HEK293 (cell line): ENCODE data around the gene GAL3ST3.

Experiments used
- CTCF ChIA-PET: fragments of 350-600 bp; formaldehyde crosslinking; extraction: SDS; loops from one replicate; lab custom pipeline; 2021; ENCODE audit warnings: antibody characterized with exemption; lab: Yijun Ruan, JAX
- POLR2A ChIA-PET: fragments of 300-600 bp; formaldehyde crosslinking; extraction: SDS; loops from one replicate; lab custom pipeline; 2020; ENCODE audit warnings: antibody characterized with exemption, inconsistent platforms; lab: Yijun Ruan, JAX
- H3K27ac ChIP-seq: fragments of 200-500 bp; sonication (Bioruptor generic); 2 replicates; pipeline ENCODE4 v1.5.1; 2014; ENCODE audit warnings: low read depth, low read length, control low read depth, inconsistent platforms; ENCODE audit errors: extremely low read depth
- H3K36me3 ChIP-seq, 2 experiments: fragments of 200-500 bp in 1 of 2; sonication (Bioruptor generic) in 1 of 2; 1 replicate in 1 of 2; 2 replicates in 1 of 2; pipeline ENCODE4 v1.5.1; 2014 to 2017; ENCODE audit warnings: inconsistent platforms in 2 of 2, low read length in 2 of 2; ENCODE audit not compliant: control insufficient read depth in 2 of 2, insufficient read depth in 1 of 2
- H3K4me1 ChIP-seq: fragments of 200-500 bp; sonication (Bioruptor generic); 2 replicates; pipeline ENCODE4 v1.5.1; 2014; ENCODE audit warnings: mild to moderate bottlenecking, low read length, inconsistent platforms; ENCODE audit not compliant: control insufficient read depth, insufficient read depth
- H3K4me3 ChIP-seq: 2 replicates; pipeline ENCODE4 v1.5.1; 2011; ENCODE audit warnings: low read depth, mild to moderate bottlenecking, control low read depth, low read length, moderate library complexity
- H3K9me3 ChIP-seq: fragments of 200-500 bp; sonication (Bioruptor generic); 2 replicates; pipeline ENCODE4 v1.5.1; 2014; ENCODE audit warnings: low read depth, low read length, inconsistent platforms; ENCODE audit not compliant: control insufficient read depth, insufficient read depth
- ATF2 ChIP-seq: fragments of 450-650 bp; formaldehyde crosslinking; IDR thresholded peaks from 2 replicates; pipeline ENCODE4 v1.5.1; 2016; ENCODE audit warnings: missing biosample characterization, missing genetic modification characterization, low read depth
- BCL11B ChIP-seq: fragments of 450-650 bp; formaldehyde crosslinking; IDR thresholded peaks from 2 replicates; pipeline ENCODE4 v1.5.1; 2016; ENCODE audit warnings: low read depth, missing biosample characterization, missing genetic modification characterization
- CTCF ChIP-seq: fragments of 450-650 bp; formaldehyde crosslinking; IDR thresholded peaks from 2 replicates; pipeline ENCODE4 v1.5.1; 2016; ENCODE audit warnings: missing biosample characterization, missing genetic modification characterization
- EGR2 ChIP-seq: fragments of 450-650 bp; formaldehyde crosslinking; IDR thresholded peaks from 2 replicates; pipeline ENCODE4 v1.5.1; 2016; ENCODE audit warnings: low read depth, missing biosample characterization, missing genetic modification characterization
- KLF17 ChIP-seq: fragments of 450-650 bp; formaldehyde crosslinking; IDR thresholded peaks from 2 replicates; pipeline ENCODE4 v1.5.1; 2016; ENCODE audit warnings: missing biosample characterization, missing genetic modification characterization
- KLF8 ChIP-seq: fragments of 450-650 bp; formaldehyde crosslinking; IDR thresholded peaks from 2 replicates; pipeline ENCODE4 v1.5.1; 2016; ENCODE audit warnings: missing biosample characterization, missing genetic modification characterization
- ZBTB17 ChIP-seq: fragments of 450-650 bp; formaldehyde crosslinking; IDR thresholded peaks from 2 replicates; pipeline ENCODE4 v1.5.1; 2016; ENCODE audit warnings: missing biosample characterization, missing genetic modification characterization
- ZBTB8A ChIP-seq: fragments of 450-650 bp; formaldehyde crosslinking; IDR thresholded peaks from 2 replicates; pipeline ENCODE4 v1.5.1; 2016; ENCODE audit warnings: missing biosample characterization, missing genetic modification characterization
- ZFHX2 ChIP-seq: fragments of 450-650 bp; formaldehyde crosslinking; conservative IDR thresholded peaks from 2 replicates; pipeline ENCODE4 v1.5.1; 2016; ENCODE audit warnings: missing biosample characterization, missing genetic modification characterization
- ZNF133 ChIP-seq: fragments of 450-650 bp; formaldehyde crosslinking; IDR thresholded peaks from 2 replicates; pipeline ENCODE4 v1.5.1; 2016; ENCODE audit warnings: missing biosample characterization, missing genetic modification characterization
- ZNF239 ChIP-seq: fragments of 450-650 bp; formaldehyde crosslinking; IDR thresholded peaks from 2 replicates; pipeline ENCODE4 v1.5.1; 2016; ENCODE audit warnings: missing biosample characterization, missing genetic modification characterization
- ZNF26 ChIP-seq: fragments of 450-650 bp; formaldehyde crosslinking; IDR thresholded peaks from 2 replicates; pipeline ENCODE4 v1.5.1; 2016; ENCODE audit warnings: missing biosample characterization, missing genetic modification characterization
- ZNF404 ChIP-seq: fragments of 450-650 bp; formaldehyde crosslinking; IDR thresholded peaks from 2 replicates; pipeline ENCODE4 v1.5.1; 2017; ENCODE audit warnings: missing biosample characterization, missing genetic modification characterization
- ZNF521 ChIP-seq: fragments of 450-650 bp; formaldehyde crosslinking; IDR thresholded peaks from 2 replicates; pipeline ENCODE4 v1.5.1; 2017; ENCODE audit warnings: missing biosample characterization, mild to moderate bottlenecking, missing genetic modification characterization
- ZNF626 ChIP-seq: fragments of 450-650 bp; sonication (Bioruptor Pico); formaldehyde crosslinking; IDR thresholded peaks from 2 replicates; pipeline ENCODE4 v1.5.1; 2018; ENCODE audit warnings: missing biosample characterization, missing genetic modification characterization, inconsistent platforms
- ZNF792 ChIP-seq: fragments of 450-650 bp; formaldehyde crosslinking; IDR thresholded peaks from 2 replicates; pipeline ENCODE4 v1.5.1; 2016; ENCODE audit warnings: missing biosample characterization, missing genetic modification characterization
- ZSCAN23 ChIP-seq: fragments of 450-650 bp; formaldehyde crosslinking; IDR thresholded peaks from 2 replicates; pipeline ENCODE4 v1.5.1; 2016; ENCODE audit warnings: missing biosample characterization, missing genetic modification characterization

Gene GAL3ST3

DNA sequence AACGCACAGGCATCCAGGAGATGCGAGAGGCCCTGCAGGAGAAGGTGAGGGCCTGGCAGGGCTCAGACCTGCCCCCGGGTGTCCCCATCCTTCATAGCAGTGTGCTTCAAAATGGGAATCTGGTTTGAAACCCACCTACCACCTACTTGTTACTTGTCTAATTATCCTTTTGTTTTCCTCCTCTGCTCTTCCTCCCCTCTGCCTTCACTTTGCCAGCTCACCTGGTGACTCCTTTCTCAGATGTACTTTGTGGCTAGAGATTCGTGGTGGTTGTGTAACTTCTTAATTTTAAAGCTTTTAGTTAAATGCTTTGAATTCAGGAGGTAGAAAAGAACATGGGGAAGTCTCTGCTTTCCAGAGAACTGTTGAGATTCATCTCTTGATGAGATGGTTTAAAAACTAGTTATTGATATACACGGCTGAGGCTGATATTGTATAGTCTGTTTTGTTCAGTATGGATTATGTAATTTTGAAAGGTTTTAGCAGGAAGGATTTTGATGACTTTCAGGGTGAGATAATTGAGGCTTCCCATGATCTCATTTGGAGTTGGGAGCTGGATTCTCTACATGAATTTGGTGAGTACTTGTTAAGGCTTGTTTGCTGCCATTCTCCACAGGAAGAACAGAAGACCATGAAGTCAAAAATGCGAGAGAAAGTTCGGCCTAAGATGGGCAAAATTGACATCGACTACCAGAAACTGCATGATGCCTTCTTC is 11.2 kb upstream of the GAL3ST3 start (continued):
- TF ChIP-seq ZNF26 (tag by site-specific recombination) (no peak), BCL11B (tag by site-specific recombination) (no peak), ZNF239 (no peak), KLF8 (tag by site-specific recombination) (no peak), ATF2 (no peak), ZNF133 (tag by site-specific recombination) (no peak), ZNF521 (tag by site-specific recombination) (no peak), ZNF404 (no peak), ZBTB17 (no peak), ZBTB8A (tag by site-specific recombination) (no peak), CTCF (no peak)

- TF ChIP-seq ZSCAN23 (tag by site-specific recombination) (no peak), EGR2 (peak; percentile 33; the same call in 1 of the 2 replicates), KLF17 (no peak)
- Histone ChIP-seq H3K36me3 (peaks cover 42 to 86% of the 10 kb centered on the region in 2 experiments), H3K4me1 (no peaks in the 10 kb centered on the region; the same call in 1 of the 2 replicates), H3K4me3 (no peak overlapping the region), H3K9me3 (no peaks in the 10 kb centered on the region), H3K27ac (no peak overlapping the region)
- CTCF ChIA-PET, result interaction anchor here (1.2 to 2.3 kb wide), 3 partner anchors 9 to 12 kb away, joined by 4 to 20 read pairs (median 15); no protein-coding TSS in a partner anchor
- POLR2A ChIA-PET, result interaction anchor here (0.6 to 0.9 kb wide), 3 partner anchors 14 to 435 kb away, joined by 3 to 7 read pairs (median 3); no protein-coding TSS in a partner anchor
Observed at GRCh38 chr11:66056501-66056900, 7.5 kb upstream of the GAL3ST3 start.

- TF ChIP-seq ZFHX2 (peak; percentile 53; the same call in 1 of the 2 replicates), ZNF792 (no peak), ZNF626 (tag by site-specific recombination) (no peak)
- CTCF ChIA-PET, result interaction anchor here (0.5 to 2.3 kb wide), 3 partner anchors 10 to 70 kb away, joined by 3 to 20 read pairs (median 15); no protein-coding TSS in a partner anchor
- POLR2A ChIA-PET, result interaction anchor here (1.1 kb wide), 1 partner anchor 9 kb away, joined by 4 read pairs; no protein-coding TSS in a partner anchor
- peaks cover 35 to 71% of the 10 kb centered on the region in 2 experiments for H3K36me3 ChIP-seq
- no peak overlapping the region for H3K4me3 ChIP-seq
- no peaks in the 10 kb centered on the region for H3K9me3 ChIP-seq
- H3K4me1 ChIP-seq, result peaks cover 8% of the 10 kb centered on the region
- no peak overlapping the region for H3K27ac ChIP-seq
Observed at GRCh38 chr11:66055021-66055420, 6.1 kb upstream of the GAL3ST3 start.
